DOHH2 (cell line): ENCODE results near the gene NOL3.

Experiments used
- CTCF ChIP-seq: fragments of 200-600 bp; sonication (generic); IDR thresholded peaks from one replicate; pipeline ENCODE4 v1.5.1; 2014; ENCODE audit warnings: antibody characterized with exemption, mild to moderate bottlenecking, low read depth, low read length; ENCODE audit not compliant: poor library complexity, severe bottlenecking
- EZH2phosphoT487 ChIP-seq: fragments of 200-600 bp; sonication (generic); IDR thresholded peaks from 2 replicates; pipeline ENCODE4 v1.6.1; 2017; ENCODE audit warnings: borderline replicate concordance, mild to moderate bottlenecking, antibody characterized with exemption, low read length, moderate library complexity, mixed read lengths

DNA sequence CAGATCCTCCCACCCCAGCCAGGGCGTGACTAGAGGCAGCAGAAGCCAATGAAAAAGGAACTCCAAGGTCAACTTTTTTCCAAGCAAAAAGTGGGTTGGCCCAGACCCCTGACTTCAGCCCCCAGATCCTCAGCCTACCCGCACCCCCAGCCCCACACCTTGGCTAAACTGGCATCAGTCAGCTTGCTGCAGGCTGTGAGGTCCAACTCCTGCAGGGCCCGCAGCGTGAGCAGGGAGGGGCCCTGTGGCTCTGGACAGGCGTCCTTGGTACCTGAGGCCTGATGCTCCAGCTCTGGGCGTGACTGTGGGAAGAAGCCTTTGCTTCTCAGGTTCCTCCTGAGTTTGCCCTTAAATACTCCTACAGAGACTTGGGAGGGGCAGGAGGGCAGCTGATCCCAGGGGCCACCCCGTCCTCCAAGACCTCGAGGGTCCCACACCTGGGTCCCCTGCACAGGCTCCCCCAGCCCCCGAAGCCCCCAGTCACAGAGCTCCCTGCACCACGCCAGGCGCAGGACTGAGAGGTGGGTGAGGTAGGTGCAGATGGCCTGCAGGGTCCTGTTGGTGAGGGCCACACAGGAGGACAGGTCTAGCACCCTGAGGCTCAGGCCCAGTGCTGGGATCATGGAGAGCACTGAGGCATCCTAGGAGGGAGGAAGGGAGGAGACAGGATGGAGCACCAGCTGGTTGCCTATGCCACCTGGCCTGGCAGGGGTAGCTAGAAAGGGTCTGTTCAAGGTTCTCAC is 38.0 kb downstream of the NOL3 start:
- TF ChIP-seq CTCF (no peak), EZH2phosphoT487 (no peak)
